Suprapubic skin (tissue), 4 donors: Measurements from ENCODE around the gene LTBR. TPM values are rescaled to one million over a fixed set of nuclear protein-coding genes. Genes with fewer than 3 reads are reported as not detected.

Experiments
- DNase-seq, 2 donors: peaks; one replicate each; pipeline ENCODE4 v3.0.0-alpha.2; 2019; ENCODE audit warnings: low spot score in 2 of 2
- H3K27ac ChIP-seq: fragments of 200-600 bp; sonication (generic); one replicate; pipeline ENCODE4 v1.5.1; 2019
- H3K27me3 ChIP-seq: fragments of 200-600 bp; sonication (generic); one replicate; pipeline ENCODE4 v1.5.1; 2019
- H3K36me3 ChIP-seq: fragments of 200-600 bp; sonication (generic); one replicate; pipeline ENCODE4 v1.5.1; 2019
- H3K4me1 ChIP-seq: fragments of 200-600 bp; sonication (generic); one replicate; pipeline ENCODE4 v1.5.1; 2019
- H3K4me3 ChIP-seq: fragments of 200-600 bp; sonication (generic); one replicate; pipeline ENCODE4 v1.5.1; 2019; ENCODE audit warnings: mild to moderate bottlenecking
- H3K9me3 ChIP-seq: fragments of 200-600 bp; sonication (generic); one replicate; pipeline ENCODE4 v1.5.1; 2019
- EP300 ChIP-seq: sonication (generic); formaldehyde crosslinking; IDR thresholded peaks from one replicate; pipeline ENCODE4 v1.6.1; 2017; ENCODE audit warnings: antibody characterized with exemption
- POLR2A ChIP-seq, 2 donors: fragments of 450-650 bp; IDR thresholded peaks; one replicate each; pipeline ENCODE4 v1.6.1; 2017; ENCODE audit warnings: antibody characterized with exemption in 2 of 2, mild to moderate bottlenecking in 2 of 2, moderate library complexity in 2 of 2
- POLR2AphosphoS5 ChIP-seq, 3 donors: sonication (generic); formaldehyde crosslinking; IDR thresholded peaks; one replicate each; pipeline ENCODE4 v1.6.1; 2017; ENCODE audit warnings: antibody characterized with exemption in 3 of 3
- WGBS: methylation state at CpG from one replicate; pipeline ENCODE4 v1.1.5; 2018; 5-methylcytosine and 5-hydroxymethylcytosine counted together
- total RNA-seq, 4 donors: library from RNA; depleted of rRNA; stranded (reverse); fragments of >200 nt; gene quantifications; one replicate each; pipeline ENCODE4 v1.1.0, GENCODE V29; 2016
- TF ChIP-seq, protein P1 (sequence below), 2 donors: fragments of 200-600 bp in 1 of 2; fragments of 450-650 bp in 1 of 2; sonication (generic) in 1 of 2; IDR thresholded peaks; one replicate each; pipeline ENCODE4 v1.5.1; 2016 to 2019; ENCODE audit warnings: antibody characterized with exemption in 2 of 2, mild to moderate bottlenecking in 1 of 2, moderate library complexity in 1 of 2

The LTBR gene
- total RNA-seq, 4 donors from 2014 or later: 157 to 297 (median 204) TPM

GRCh38 chr12:6374028-6374785, 9.8 kb upstream of the LTBR start:
- H3K27me3 ChIP-seq: no peaks in the 10 kb centered on the region
- no peaks in the 10 kb centered on the region for H3K36me3 ChIP-seq
- no peaks in the 10 kb centered on the region for H3K9me3 ChIP-seq
- H3K4me1 ChIP-seq: peaks cover 87% of the 10 kb centered on the region
- TF ChIP-seq, protein P1, sequence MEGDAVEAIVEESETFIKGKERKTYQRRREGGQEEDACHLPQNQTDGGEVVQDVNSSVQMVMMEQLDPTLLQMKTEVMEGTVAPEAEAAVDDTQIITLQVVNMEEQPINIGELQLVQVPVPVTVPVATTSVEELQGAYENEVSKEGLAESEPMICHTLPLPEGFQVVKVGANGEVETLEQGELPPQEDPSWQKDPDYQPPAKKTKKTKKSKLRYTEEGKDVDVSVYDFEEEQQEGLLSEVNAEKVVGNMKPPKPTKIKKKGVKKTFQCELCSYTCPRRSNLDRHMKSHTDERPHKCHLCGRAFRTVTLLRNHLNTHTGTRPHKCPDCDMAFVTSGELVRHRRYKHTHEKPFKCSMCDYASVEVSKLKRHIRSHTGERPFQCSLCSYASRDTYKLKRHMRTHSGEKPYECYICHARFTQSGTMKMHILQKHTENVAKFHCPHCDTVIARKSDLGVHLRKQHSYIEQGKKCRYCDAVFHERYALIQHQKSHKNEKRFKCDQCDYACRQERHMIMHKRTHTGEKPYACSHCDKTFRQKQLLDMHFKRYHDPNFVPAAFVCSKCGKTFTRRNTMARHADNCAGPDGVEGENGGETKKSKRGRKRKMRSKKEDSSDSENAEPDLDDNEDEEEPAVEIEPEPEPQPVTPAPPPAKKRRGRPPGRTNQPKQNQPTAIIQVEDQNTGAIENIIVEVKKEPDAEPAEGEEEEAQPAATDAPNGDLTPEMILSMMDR (IDR thresholded peaks at IDR 0.05): no peak
- TF ChIP-seq EP300: no peak
- no peak for TF ChIP-seq POLR2A (IDR thresholded peaks at IDR 0.05)
- no peak for TF ChIP-seq POLR2AphosphoS5 (IDR thresholded peaks at IDR 0.05)
- H3K27ac ChIP-seq: peak overlapping the region; percentile 82
- H3K4me3 ChIP-seq: peak overlapping the region; percentile 25
- 93% methylated on average over 15 of the region's 24 CpGs for WGBS
- DNase-seq: no peak

- H3K9me3 ChIP-seq: no peaks in the 10 kb centered on the region
- H3K27ac ChIP-seq: peak overlapping the region; percentile 82
- DNase-seq: no peak
- 54% methylated on average over 7 of the region's 7 CpGs for WGBS
- TF ChIP-seq POLR2A (IDR thresholded peaks at IDR 0.05): no peak
- no peak for TF ChIP-seq POLR2AphosphoS5 (IDR thresholded peaks at IDR 0.05)
- TF ChIP-seq EP300: no peak
- TF ChIP-seq, protein P1 (IDR thresholded peaks at IDR 0.05): no peak
- H3K36me3 ChIP-seq: no peaks in the 10 kb centered on the region
- no peaks in the 10 kb centered on the region for H3K27me3 ChIP-seq
- peak overlapping the region; percentile 25 for H3K4me3 ChIP-seq
- H3K4me1 ChIP-seq: peaks cover 89% of the 10 kb centered on the region
These were observed 9.2 kb upstream of the LTBR start for GRCh38 chr12:6374786-6375160.

GRCh38 chr12:6375269-6376078, 8.5 kb upstream of the LTBR start, which contains the start of gene SCNN1A:
Gene SCNN1A (minus strand): TSS chr12:6375563. CDS start chr12:6374783, 780 bp downstream.
- DNase-seq: peak in 1 of 2 donors; percentile 77

GRCh38 chr12:6376079-6376869, 7.7 kb upstream of the LTBR start:
- DNase-seq: peak in 1 of 2 donors; percentile 79
- no peak overlapping the region for H3K4me3 ChIP-seq
- no peaks in the 10 kb centered on the region for H3K36me3 ChIP-seq
- H3K27me3 ChIP-seq: no peaks in the 10 kb centered on the region
- H3K27ac ChIP-seq: peak overlapping the region; percentile 82
- 27% methylated on average over 15 of the region's 19 CpGs for WGBS
- no peaks in the 10 kb centered on the region for H3K9me3 ChIP-seq
- TF ChIP-seq, protein P1 (IDR thresholded peaks at IDR 0.05): peak; percentile 13 to 62
- TF ChIP-seq POLR2A (IDR thresholded peaks at IDR 0.05): no peak
- peak in 2 of 3 donors; percentile 48 to 66 for TF ChIP-seq POLR2AphosphoS5 (IDR thresholded peaks at IDR 0.05)
- TF ChIP-seq EP300: no peak
- H3K4me1 ChIP-seq: peaks cover 86% of the 10 kb centered on the region

More at GRCh38 chr12:6375269-6376078, 8.5 kb upstream of the LTBR start, which contains the start of gene SCNN1A:
- 53% methylated on average over 15 of the region's 15 CpGs for WGBS
- Histone ChIP-seq H3K9me3 (no peaks in the 10 kb centered on the region), H3K27ac (peak within 1 kb of the TSS; percentile 82), H3K27me3 (no peaks in the 10 kb centered on the region), H3K4me3 (peak within 1 kb of the TSS; percentile 25), H3K4me1 (peaks cover 88% of the 10 kb centered on the region), H3K36me3 (no peaks in the 10 kb centered on the region)
- no peak for TF ChIP-seq POLR2AphosphoS5 (IDR thresholded peaks at IDR 0.05)
- TF ChIP-seq EP300: no peak
- TF ChIP-seq POLR2A (IDR thresholded peaks at IDR 0.05): no peak
- TF ChIP-seq, protein P1 (IDR thresholded peaks at IDR 0.05): no peak
